HG03565 (cell line): ENCODE measurements around the gene CHST8.
"Not testable (repeated sequence)": the region's sequence is repeated elsewhere in the genome, so short reads cannot be mapped to it uniquely, and the experiment has no call there.

Source experiments
- ATAC-seq: cut with Tn5 transposase; IDR thresholded peaks from one replicate; pipeline ENCODE4 v1.9.1; 2021; ENCODE audit warnings: mild to moderate bottlenecking, moderate library complexity; ENCODE audit not compliant: unreplicated experiment

The CHST8 gene

GRCh38 chr19:33618363-33618762, 3.4 kb upstream of the CHST8 start:
- not testable (repeated sequence) for ATAC-seq

GRCh38 chr19:33618884-33619283, 2.9 kb upstream of the CHST8 start:
- no peak for ATAC-seq

- ATAC-seq = no peak
Measured at GRCh38 chr19:33620611-33621010, 1.1 kb upstream of the CHST8 start.

- ATAC-seq = no peak
Measured at GRCh38 chr19:33621065-33621785, 528 bp upstream of the CHST8 start.

GRCh38 chr19:33622505-33622808, 704 bp downstream of the CHST8 start:
- no peak for ATAC-seq

DNA sequence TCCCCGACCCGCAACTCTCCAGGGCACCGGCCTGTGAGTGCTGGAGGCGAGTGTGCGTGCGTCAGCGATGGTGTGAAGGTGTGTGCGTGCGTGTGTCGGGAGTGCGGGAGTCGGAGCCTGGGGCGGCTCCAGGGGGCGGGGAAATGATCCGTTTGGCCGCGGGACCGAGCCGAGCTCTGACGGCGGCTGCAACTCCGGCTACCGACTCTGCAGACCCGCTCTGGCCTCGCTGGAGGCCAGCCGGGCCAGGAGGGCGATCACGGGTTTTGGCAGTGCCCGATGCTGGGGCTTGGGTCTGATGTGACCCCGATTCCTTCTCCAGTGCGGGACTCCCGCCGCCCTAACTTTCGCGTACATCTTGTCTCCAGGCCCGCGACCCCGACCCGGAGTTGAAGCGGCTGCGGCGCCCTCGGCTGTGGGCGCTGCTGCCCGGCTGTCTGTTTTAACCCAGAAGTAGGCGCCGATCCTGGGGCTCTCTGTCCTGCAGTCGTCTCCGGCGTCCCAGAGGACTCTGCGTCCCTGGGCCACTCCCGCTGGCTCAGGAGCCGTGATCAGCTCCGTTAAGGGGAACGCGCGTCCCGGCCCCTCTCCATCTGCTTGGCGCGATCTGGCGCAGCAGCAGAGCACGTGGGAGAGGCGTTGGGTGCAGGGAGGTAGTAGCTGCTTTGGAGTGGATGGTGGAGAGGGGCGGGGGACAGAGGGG, 1.2 kb downstream of the CHST8 start:
- no peak for ATAC-seq

DNA sequence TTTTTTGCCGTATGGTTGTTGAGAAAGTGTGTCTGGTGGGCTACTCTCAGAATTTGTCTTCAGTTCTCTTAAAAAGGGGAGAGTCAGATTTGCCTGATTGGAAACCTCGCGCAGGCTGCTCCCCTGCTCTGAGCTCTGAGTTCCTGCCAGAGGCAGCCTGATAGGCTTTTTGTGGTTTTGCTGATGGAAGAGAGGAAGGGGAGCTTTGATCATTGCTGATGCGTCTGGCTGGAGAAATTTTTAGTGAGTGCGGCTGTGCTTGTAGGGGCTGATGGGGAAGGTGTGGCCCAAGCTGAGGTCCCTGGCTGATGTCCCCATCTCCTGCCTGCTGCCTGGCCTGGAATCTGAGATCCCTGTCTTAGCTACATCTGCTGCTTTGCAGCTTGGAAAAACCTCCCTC, 2.8 kb downstream of the CHST8 start:
- no peak for ATAC-seq

DNA sequence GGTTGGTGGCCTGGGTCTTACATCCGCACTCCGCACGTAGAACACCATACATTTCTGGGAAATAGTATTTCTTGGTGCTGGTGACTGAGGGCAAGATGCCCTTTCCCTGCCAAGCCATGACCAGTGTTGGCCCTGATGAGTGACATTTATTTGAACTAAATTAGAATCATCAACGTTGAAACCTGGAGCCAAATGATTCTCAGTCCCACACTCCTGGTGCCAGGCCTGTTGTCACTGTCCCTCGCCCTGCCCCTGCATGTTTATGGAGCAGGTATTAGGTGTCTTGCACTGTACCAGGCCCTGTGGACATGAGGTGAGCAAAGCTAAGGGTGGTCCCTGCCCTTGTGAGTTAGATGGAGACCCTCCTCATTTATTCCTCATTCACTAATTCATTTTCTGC, 5.8 kb downstream of the CHST8 start:
- no peak for ATAC-seq

- ATAC-seq = no peak
Measured at GRCh38 chr19:33627962-33628839, 6.4 kb downstream of the CHST8 start.

- ATAC-seq = no peak
Measured at GRCh38 chr19:33628921-33629825, 7.4 kb downstream of the CHST8 start.

GRCh38 chr19:33629826-33630375, 8.1 kb downstream of the CHST8 start:
- ATAC-seq = no peak

GRCh38 chr19:33630880-33631608, 9.3 kb downstream of the CHST8 start:
- ATAC-seq = no peak

DNA sequence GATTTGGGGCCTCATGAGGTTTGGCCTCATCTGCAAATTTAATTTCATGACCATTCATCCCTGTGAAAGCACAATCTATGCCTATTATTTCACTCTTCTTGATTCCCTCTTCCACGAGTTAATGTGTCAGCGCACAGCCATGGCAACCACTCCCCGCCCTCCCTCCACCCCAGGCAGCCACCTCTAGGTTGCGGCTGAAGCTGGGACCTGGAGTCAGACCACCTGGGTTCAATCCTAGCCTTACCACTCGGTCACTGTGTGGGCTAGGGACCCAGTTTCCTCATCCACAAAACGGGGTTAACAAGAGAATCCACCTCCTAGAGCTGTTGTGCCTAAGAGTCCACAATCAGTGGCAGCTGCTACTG, 9.8 kb downstream of the CHST8 start:
- no peak for ATAC-seq

DNA sequence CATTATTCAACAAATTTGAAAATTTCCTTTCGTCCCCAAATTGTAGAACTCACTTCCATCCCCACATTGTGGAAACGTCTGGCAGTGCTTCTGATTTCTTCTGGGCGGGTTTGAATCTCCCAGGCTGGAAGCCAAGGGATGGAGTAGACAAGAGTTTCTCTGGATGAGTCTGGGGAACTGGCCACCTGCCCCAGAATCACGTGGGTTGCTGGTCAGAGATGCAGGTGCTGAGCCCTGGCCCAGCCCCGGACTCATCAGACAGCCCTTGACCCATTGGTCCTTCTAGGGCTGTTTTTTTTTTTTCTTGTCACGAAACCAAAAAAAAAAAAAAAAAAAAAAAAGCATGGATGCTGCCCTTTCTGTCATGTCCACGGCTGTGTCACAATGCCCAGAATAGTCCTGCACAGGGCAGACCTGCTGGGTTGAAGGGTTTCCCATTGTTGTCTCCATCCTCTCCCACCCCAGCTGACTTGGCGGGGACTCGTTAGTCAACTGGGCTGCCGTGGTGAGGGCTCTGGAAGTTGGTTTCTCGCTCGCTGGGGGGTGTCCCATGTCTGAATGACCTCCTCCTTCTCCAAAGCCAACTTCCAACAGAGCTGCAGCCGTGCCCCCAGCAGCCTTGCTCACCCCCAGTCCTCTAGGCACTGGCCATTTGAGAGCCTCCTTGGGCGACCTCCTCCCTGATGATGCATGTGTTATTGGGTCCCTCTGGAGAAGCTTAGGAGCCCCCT, 12.8 kb downstream of the CHST8 start:
- no peak for ATAC-seq

- no peak for ATAC-seq
Measured at GRCh38 chr19:33638167-33639034, 16.6 kb downstream of the CHST8 start.

DNA sequence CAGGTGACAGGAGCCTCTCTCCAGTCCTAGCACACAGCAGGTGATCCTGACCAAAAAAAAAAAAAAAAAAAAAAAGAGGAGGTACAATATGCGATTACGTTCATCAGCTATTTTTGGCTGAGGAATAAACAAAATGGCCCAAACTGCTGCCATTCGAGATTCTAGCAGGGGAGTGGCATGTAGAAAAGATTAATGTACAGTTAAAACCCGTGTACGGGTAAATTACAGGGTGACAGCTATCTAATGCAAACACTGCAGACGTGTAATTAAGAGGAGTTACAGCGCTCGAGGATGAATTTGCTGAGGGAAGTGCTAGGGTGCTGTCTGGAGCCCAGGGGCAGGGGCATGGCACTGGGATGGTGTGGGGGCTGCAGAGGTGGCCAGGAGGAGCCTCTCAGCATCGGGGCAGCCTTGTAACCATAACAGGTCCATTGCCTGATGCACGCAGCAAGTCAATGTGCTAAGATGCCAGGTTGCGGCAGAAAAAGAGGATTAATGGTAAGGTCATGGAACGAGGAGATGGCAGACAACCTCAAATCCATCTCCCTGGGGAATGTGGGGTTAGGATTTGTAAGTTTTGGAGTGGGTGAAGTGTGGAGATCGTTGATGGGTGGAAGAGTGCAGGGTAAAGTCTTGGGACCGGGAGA, 17.4 kb downstream of the CHST8 start:
- no peak for ATAC-seq

DNA sequence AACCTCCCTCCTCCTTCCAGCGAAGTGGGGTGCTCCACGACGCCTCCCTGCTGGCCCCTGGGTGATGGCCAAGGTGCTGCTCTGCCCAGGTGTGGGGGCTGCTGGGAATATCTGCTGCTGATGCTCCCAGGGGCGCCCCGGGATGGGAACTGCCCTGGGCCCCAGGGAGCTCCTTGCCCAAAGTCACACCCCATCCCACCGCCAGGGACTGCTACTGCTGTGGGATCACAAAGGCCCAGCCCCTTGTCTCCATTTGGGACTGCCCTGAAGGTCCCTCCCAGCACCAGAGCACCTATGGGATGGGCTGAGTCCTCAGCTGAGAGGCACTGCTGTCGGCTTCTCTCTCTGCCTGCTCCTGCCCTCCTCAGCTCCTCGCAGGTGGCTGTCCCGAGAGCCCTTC, 19.0 kb downstream of the CHST8 start:
- ATAC-seq = no peak

- ATAC-seq = no peak
Measured at GRCh38 chr19:33641261-33641660, 19.5 kb downstream of the CHST8 start.
